ENCODE results near the gene NEBL.

The NEBL gene

GRCh38 chr10:20903635-20904390 is 6.7 kb upstream of the NEBL start:
- no peak for DNase-seq

- no peak for DNase-seq
Measured at GRCh38 chr10:20901110-20901509, 4.0 kb upstream of the NEBL start.

GRCh38 chr10:20898866-20899535 is 1.9 kb upstream of the NEBL start:
- no peak for DNase-seq

- DNase-seq, result no peak
Measured at GRCh38 chr10:20893297-20893696, 3.8 kb downstream of the NEBL start.

- no peak for DNase-seq
Measured at GRCh38 chr10:20892796-20893195, 4.3 kb downstream of the NEBL start.

- DNase-seq, result no peak
Measured at GRCh38 chr10:20892011-20892585, 5.0 kb downstream of the NEBL start.

GRCh38 chr10:20891338-20891714 is 5.8 kb downstream of the NEBL start:
- DNase-seq, result no peak

GRCh38 chr10:20890491-20891337 is 6.4 kb downstream of the NEBL start:
- DNase-seq, result no peak

- no peak for DNase-seq
Measured at GRCh38 chr10:20890009-20890408, 7.1 kb downstream of the NEBL start.

- DNase-seq, result no peak
Measured at GRCh38 chr10:20888620-20889330, 8.3 kb downstream of the NEBL start.

GRCh38 chr10:20887706-20888555 is 9.2 kb downstream of the NEBL start:
- no peak for DNase-seq

- DNase-seq, result no peak
Measured at GRCh38 chr10:20885678-20886077, 11.4 kb downstream of the NEBL start.

GRCh38 chr10:20883552-20883951 is 13.6 kb downstream of the NEBL start:
- no peak for DNase-seq

- no peak for DNase-seq
Measured at GRCh38 chr10:20882091-20882490, 15.0 kb downstream of the NEBL start.

- DNase-seq, result no peak
Measured at GRCh38 chr10:20879136-20879535, 18.0 kb downstream of the NEBL start.

- DNase-seq, result no peak
Measured at GRCh38 chr10:20877986-20878983, 18.8 kb downstream of the NEBL start.

- DNase-seq, result no peak
Measured at GRCh38 chr10:20877554-20877953, 19.6 kb downstream of the NEBL start.

GRCh38 chr10:20874261-20874660 is 22.9 kb downstream of the NEBL start:
- DNase-seq, result no peak

GRCh38 chr10:20871970-20872369 is 25.1 kb downstream of the NEBL start:
- DNase-seq, result no peak

GRCh38 chr10:20870834-20871233 is 26.3 kb downstream of the NEBL start:
- no peak for DNase-seq

All from inflammatory macrophage treated with lipopolysaccharide for 1 hour (primary cell).